Measurements from ENCODE around the gene CUEDC2. TPM values are rescaled to one million over a fixed set of nuclear protein-coding genes. Genes with fewer than 3 reads are reported as not detected.

Gene CUEDC2
- total RNA-seq, 2 experiments from 2014 or later = 63.3 to 64.4 TPM

DNA sequence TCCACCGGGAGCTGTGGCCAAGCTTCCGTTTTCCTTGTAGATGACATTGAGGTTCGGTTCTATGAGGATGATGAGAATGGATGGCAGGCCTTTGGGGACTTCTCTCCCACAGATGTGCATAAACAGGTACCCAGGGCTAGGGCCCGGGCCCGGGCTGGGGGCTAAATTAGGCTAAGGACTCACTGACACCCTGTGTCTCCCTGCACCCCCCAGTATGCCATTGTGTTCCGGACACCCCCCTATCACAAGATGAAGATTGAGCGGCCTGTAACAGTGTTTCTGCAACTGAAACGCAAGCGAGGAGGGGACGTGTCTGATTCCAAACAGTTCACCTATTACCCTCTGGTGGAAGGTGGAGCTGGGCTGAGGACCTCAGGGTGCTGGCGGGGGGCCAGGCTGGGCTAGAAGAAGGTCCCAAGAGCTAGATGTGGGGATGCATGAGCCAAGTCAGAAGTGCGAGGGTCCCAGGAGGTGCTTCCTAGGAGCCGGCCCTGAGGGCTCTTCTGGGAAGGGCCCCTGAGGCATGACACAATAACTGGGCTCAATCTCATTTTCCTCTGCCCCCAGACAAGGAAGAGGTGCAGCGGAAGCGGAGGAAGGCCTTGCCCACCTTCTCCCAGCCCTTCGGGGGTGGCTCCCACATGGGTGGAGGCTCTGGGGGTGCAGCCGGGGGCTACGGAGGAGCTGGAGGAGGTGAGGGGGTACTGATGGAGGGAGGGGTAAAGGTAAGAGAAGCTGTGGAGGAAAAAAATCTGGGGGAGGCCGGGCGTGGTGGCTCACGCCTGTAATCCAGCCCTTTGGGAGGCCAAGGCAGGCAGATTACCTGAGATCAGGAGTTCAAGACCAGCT is 34.0 kb downstream of the CUEDC2 start:
- Mint-ChIP-seq H3K4me3 (peak overlapping the region; percentile 87), H3K36me3 (ENCODE audit: low read depth) (peaks cover 71% of the 10 kb centered on the region), H3K4me1 (ENCODE audit: low read depth) (peaks cover 51% of the 10 kb centered on the region), H3K27ac (peak overlapping the region; percentile 99), H3K27me3 (ENCODE audit: low read depth) (no peaks in the 10 kb centered on the region), H3K9me3 (no peaks in the 10 kb centered on the region)
- DNase-seq = no peak
- intact Hi-C loops (cut with micrococcal nuclease) = loop anchor here (1.0 kb wide), 1 partner anchor 169 kb away; no protein-coding TSS in a partner anchor
- CTCF ChIA-PET = interaction anchor here (0.7 to 4.2 kb wide), 23 partner anchors 9 to 963 kb away, joined by 3 to 28 read pairs (median 4); partner anchors contain the start of genes C10orf95, FBXL15 and SUFU

GRCh38 chr10:102397222-102398171 is 34.9 kb downstream of the CUEDC2 start:
- DNase-seq = no peak
- intact Hi-C loops (cut with micrococcal nuclease) = no loop called here
- Mint-ChIP-seq H3K9me3 (no peaks in the 10 kb centered on the region), H3K27me3 (ENCODE audit: low read depth) (no peaks in the 10 kb centered on the region), H3K4me1 (ENCODE audit: low read depth) (peaks cover 58% of the 10 kb centered on the region), H3K27ac (peak overlapping the region; percentile 99), H3K36me3 (ENCODE audit: low read depth) (peaks cover 70% of the 10 kb centered on the region), H3K4me3 (peak overlapping the region; percentile 87)
- CTCF ChIA-PET = interaction anchor here (0.8 to 5.0 kb wide), 9 partner anchors 9 to 167 kb away, joined by 3 to 46 read pairs (median 17); partner anchors contain the start of gene FBXL15

DNA sequence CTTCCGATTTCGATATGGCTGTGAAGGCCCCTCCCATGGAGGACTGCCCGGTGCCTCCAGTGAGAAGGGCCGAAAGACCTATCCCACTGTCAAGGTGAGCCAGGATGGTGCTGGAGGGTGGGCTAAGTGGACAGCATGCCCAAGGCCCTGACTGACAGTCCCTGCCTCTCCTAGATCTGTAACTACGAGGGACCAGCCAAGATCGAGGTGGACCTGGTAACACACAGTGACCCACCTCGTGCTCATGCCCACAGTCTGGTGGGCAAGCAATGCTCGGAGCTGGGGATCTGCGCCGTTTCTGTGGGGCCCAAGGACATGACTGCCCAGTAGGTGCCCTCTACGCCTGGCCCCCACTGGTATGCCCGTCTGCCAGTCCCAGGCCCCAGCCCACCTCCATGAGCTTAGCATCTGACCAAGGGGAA is 35.6 kb downstream of the CUEDC2 start:
- H3K9me3 Mint-ChIP-seq = no peaks in the 10 kb centered on the region
- H3K27ac Mint-ChIP-seq = peak overlapping the region; percentile 99
- peak overlapping the region; percentile 87 for H3K4me3 Mint-ChIP-seq
- peaks cover 65% of the 10 kb centered on the region for H3K36me3 Mint-ChIP-seq (ENCODE audit: low read depth)
- intact Hi-C loops (cut with micrococcal nuclease) = no loop called here
- no peaks in the 10 kb centered on the region for H3K27me3 Mint-ChIP-seq (ENCODE audit: low read depth)
- peaks cover 57% of the 10 kb centered on the region for H3K4me1 Mint-ChIP-seq (ENCODE audit: low read depth)
- no peak for DNase-seq
- CTCF ChIA-PET = interaction anchor here (0.9 to 5.0 kb wide), 6 partner anchors 9 to 166 kb away, joined by 3 to 46 read pairs (median 15); partner anchors contain the start of gene FBXL15

- DNase-seq = no peak
- peaks cover 61% of the 10 kb centered on the region for H3K36me3 Mint-ChIP-seq (ENCODE audit: low read depth)
Measured at GRCh38 chr10:102396317-102396650, 36.1 kb downstream of the CUEDC2 start.

DNA sequence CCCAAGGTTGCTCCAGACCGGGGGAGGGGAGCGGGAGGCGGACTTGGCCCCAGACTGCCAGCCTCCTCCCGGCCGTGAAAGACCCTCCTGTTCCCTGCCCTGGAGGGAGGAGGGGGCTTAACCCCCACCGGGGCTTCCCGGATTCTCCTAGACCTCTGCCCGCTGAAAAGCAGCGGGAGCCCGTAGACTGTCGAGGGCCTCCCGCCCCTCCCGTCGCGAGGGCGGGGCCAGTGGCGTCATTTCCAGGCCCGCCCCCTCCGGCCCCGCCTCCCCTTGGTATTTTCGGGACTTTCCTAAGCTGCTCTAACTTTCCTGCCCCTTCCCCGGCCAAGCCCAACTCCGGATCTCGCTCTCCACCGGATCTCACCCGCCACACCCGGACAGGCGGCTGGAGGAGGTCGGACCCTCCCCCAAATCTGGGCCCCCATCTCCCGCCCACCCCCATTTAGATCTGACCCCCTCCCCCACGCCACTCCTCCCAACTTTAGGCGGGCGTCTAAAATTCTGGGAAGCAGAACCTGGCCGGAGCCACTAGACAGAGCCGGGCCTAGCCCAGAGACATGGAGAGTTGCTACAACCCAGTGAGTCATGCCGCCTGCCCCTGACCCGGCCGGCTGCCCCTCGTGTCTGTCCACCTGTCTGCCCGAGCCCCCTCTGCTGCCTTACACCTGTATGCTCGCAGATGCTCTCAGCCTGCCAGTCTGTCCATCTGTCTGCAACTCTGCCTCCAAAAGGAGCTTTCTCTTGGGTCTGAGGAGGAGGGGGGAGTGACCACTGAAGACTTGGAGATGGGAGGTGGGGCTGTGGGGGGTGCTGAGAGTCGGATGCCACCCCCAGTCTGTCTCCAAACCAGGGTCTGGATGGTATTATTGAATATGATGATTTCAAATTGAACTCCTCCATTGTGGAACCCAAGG is 36.7 kb downstream of the CUEDC2 start, which contains the start of gene NFKB2:
NFKB2 (plus strand) TSS at position 306 of the 917 bp plus-strand sequence; CDS start at position 561, 255 bp downstream.
- no peaks in the 10 kb centered on the region for H3K27me3 Mint-ChIP-seq (ENCODE audit: low read depth)
- CTCF ChIA-PET = interaction anchor here (0.6 to 5.0 kb wide), 10 partner anchors 11 to 188 kb away, joined by 3 to 46 read pairs (median 6); partner anchors contain the start of genes C10orf95 and FBXL15
- intact Hi-C loops (cut with micrococcal nuclease) = loop anchor here (1.0 kb wide), 5 partner anchors 14 to 348 kb away; partner anchors contain the start of genes ACTR1A, CUEDC2 and WBP1L
- peak within 1 kb of the TSS; percentile 87 for H3K4me3 Mint-ChIP-seq
- H3K27ac Mint-ChIP-seq = peak within 1 kb of the TSS; percentile 99
- DNase-seq = peak; percentile 93
- H3K4me1 Mint-ChIP-seq (ENCODE audit: low read depth) = peaks cover 57% of the 10 kb centered on the region
- peaks cover 55% of the 10 kb centered on the region for H3K36me3 Mint-ChIP-seq (ENCODE audit: low read depth)
- H3K9me3 Mint-ChIP-seq = no peaks in the 10 kb centered on the region

More at GRCh38 chr10:102396317-102396650, 36.1 kb downstream of the CUEDC2 start:
- peak overlapping the region; percentile 99 for H3K27ac Mint-ChIP-seq
- intact Hi-C loops (cut with micrococcal nuclease) = no loop called here
- peak overlapping the region; percentile 87 for H3K4me3 Mint-ChIP-seq
- H3K27me3 Mint-ChIP-seq (ENCODE audit: low read depth) = no peaks in the 10 kb centered on the region
- CTCF ChIA-PET = interaction anchor here (0.6 to 5.0 kb wide), 5 partner anchors 13 to 166 kb away, joined by 3 to 46 read pairs (median 5); partner anchors contain the start of gene FBXL15
- no peaks in the 10 kb centered on the region for H3K9me3 Mint-ChIP-seq
- peaks cover 55% of the 10 kb centered on the region for H3K4me1 Mint-ChIP-seq (ENCODE audit: low read depth)

DNA sequence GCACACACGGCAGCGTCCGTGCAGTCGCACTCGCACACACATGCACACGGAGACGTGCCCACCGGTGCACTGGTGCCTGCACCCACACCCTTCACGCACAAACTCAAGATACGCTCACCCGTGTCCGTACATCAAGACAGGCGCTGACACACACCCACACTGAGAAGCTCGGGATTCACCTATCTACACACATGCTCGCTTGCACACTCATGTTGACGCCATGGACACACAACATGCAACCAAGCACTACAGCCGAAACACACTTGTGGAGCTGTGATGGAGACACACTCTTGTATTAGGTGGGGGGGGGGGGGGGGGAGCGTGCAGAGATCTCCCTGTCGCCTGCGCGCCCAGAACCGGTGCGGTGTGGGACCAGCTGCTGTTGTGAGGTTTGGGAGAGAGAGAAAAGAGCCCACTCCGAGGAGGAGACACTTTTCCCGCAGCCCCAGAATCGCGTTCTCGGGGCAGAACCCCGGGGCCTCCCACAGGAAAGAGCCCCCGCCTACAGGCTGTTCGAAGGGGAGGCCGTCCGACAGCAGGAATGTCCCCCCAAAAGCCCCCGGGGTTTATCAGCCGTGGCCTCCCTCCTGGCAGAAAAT is 37.5 kb downstream of the CUEDC2 start:
- CTCF ChIA-PET = interaction anchor here (0.8 to 5.0 kb wide), 9 partner anchors 10 to 189 kb away, joined by 3 to 46 read pairs (median 6); partner anchors contain the start of genes C10orf95 and FBXL15
- Mint-ChIP-seq H3K27ac (peak overlapping the region; percentile 99), H3K36me3 (ENCODE audit: low read depth) (peaks cover 48% of the 10 kb centered on the region), H3K4me1 (ENCODE audit: low read depth) (peaks cover 49% of the 10 kb centered on the region), H3K4me3 (peak overlapping the region; percentile 87), H3K9me3 (no peaks in the 10 kb centered on the region), H3K27me3 (ENCODE audit: low read depth) (no peaks in the 10 kb centered on the region)
- intact Hi-C loops (cut with micrococcal nuclease) = loop anchor here (1.0 to 5.0 kb wide), 17 partner anchors 14 to 348 kb away; partner anchors contain the start of genes ACTR1A, CUEDC2, GBF1 and NOLC1
- DNase-seq = peak; percentile 85

GRCh38 chr10:102394079-102394800 is 38.1 kb downstream of the CUEDC2 start:
- intact Hi-C loops (cut with micrococcal nuclease) = loop anchor here (1.0 to 5.0 kb wide), 12 partner anchors 27 to 262 kb away; partner anchors contain the start of genes GBF1 and NOLC1
- peak overlapping the region; percentile 87 for H3K4me3 Mint-ChIP-seq
- peaks cover 44% of the 10 kb centered on the region for H3K4me1 Mint-ChIP-seq (ENCODE audit: low read depth)
- H3K27ac Mint-ChIP-seq = peak overlapping the region; percentile 99
- peaks cover 42% of the 10 kb centered on the region for H3K36me3 Mint-ChIP-seq (ENCODE audit: low read depth)
- DNase-seq = peak; percentile 99
- H3K9me3 Mint-ChIP-seq = no peaks in the 10 kb centered on the region
- CTCF ChIA-PET = interaction anchor here (0.7 to 5.0 kb wide), 28 partner anchors 9 to 247 kb away, joined by 3 to 46 read pairs (median 4); partner anchors contain the start of genes C10orf95, ELOVL3 and FBXL15
- H3K27me3 Mint-ChIP-seq (ENCODE audit: low read depth) = no peaks in the 10 kb centered on the region

GRCh38 chr10:102393411-102394078 is 38.8 kb downstream of the CUEDC2 start:
- peak overlapping the region; percentile 99 for H3K27ac Mint-ChIP-seq
- intact Hi-C loops (cut with micrococcal nuclease) = loop anchor here (1.0 to 5.0 kb wide), 12 partner anchors 28 to 261 kb away; partner anchors contain the start of genes GBF1 and NOLC1
- peaks cover 39% of the 10 kb centered on the region for H3K4me1 Mint-ChIP-seq (ENCODE audit: low read depth)
- H3K9me3 Mint-ChIP-seq = no peaks in the 10 kb centered on the region
- DNase-seq = no peak
- no peaks in the 10 kb centered on the region for H3K27me3 Mint-ChIP-seq (ENCODE audit: low read depth)
- peaks cover 37% of the 10 kb centered on the region for H3K36me3 Mint-ChIP-seq (ENCODE audit: low read depth)
- H3K4me3 Mint-ChIP-seq = peak overlapping the region; percentile 87
- CTCF ChIA-PET = interaction anchor here (0.6 to 5.0 kb wide), 34 partner anchors 9 to 246 kb away, joined by 3 to 46 read pairs (median 4); partner anchors contain the start of genes C10orf95, ELOVL3 and FBXL15

DNA sequence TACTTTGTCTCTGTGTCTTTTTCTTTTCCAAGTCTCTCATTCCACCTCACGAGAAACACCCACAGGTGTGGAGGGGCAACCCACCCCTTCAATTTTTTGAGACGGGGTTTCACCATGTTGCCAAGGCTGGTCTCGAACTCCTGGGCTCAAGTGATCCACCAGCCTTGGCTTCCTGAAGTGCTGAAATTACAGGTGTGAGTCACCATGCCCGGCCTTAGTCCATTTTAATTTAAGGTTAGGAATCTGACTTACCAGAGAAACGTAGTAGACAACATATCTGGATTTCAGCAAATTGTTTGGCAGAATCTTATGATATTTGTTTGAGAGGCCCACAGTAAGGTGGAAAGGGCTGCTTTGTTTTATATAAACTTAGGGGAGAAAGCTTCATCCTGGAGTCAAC is 40.1 kb downstream of the CUEDC2 start:
- Mint-ChIP-seq H3K4me3 (no peak overlapping the region), H3K4me1 (ENCODE audit: low read depth) (peaks cover 27% of the 10 kb centered on the region), H3K36me3 (ENCODE audit: low read depth) (peaks cover 25% of the 10 kb centered on the region), H3K27ac (no peak overlapping the region), H3K27me3 (ENCODE audit: low read depth) (no peaks in the 10 kb centered on the region), H3K9me3 (no peaks in the 10 kb centered on the region)
- CTCF ChIA-PET = interaction anchor here (0.6 to 5.0 kb wide), 9 partner anchors 8 to 344 kb away, joined by 3 to 46 read pairs (median 12); partner anchors contain the start of genes CUEDC2 and FBXL15
- intact Hi-C loops (cut with micrococcal nuclease) = loop anchor here (5.0 kb wide), 2 partner anchors 190 to 225 kb away; no protein-coding TSS in a partner anchor
- no peak for DNase-seq
